Measurements from ENCODE around the gene AFMID.

DNA sequence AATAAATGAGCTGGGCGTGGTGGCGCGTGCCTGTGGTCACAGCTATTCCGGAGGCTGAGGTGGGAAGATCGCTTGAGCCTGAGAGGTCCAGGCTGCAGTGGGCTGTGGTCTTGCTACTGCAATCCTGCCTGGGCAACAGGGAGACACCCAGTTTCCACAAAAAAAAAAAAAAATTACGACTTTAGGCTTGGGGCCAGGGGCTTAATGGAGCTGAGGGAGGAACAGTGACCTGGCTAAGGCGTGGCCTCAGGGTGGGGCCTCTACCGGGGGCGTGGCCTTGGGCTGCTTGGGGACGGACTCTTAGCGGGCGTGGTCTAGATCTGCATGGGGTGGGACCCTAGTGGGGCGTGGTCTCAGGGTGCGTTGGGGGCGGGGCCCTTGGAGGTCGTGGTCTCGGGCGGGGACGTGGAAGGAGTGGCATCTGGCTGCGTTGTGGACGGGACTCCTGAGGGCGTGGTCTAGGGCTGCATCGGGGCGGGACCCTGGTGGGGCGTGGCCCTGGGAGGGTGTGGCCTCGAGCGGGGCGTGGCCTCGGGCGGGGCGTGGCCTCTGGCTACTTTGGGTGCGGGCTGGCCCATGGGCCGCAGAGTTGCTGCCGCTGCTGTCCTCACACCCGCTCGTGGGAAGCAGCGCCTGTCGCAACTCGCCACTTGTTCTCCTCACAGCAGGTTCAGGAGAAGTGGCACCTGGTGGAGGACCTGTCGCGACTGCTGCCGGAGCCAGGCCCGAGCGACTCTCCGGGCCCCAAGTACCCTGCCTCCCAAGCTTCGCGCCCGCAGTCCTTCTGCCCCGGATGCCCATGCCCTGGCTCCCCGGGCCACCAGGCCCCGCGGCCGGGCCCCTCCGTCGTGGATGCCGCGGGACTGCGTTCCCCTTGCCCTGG, 46.8 kb upstream of the AFMID start:
- TF ChIP-seq, protein P1, sequence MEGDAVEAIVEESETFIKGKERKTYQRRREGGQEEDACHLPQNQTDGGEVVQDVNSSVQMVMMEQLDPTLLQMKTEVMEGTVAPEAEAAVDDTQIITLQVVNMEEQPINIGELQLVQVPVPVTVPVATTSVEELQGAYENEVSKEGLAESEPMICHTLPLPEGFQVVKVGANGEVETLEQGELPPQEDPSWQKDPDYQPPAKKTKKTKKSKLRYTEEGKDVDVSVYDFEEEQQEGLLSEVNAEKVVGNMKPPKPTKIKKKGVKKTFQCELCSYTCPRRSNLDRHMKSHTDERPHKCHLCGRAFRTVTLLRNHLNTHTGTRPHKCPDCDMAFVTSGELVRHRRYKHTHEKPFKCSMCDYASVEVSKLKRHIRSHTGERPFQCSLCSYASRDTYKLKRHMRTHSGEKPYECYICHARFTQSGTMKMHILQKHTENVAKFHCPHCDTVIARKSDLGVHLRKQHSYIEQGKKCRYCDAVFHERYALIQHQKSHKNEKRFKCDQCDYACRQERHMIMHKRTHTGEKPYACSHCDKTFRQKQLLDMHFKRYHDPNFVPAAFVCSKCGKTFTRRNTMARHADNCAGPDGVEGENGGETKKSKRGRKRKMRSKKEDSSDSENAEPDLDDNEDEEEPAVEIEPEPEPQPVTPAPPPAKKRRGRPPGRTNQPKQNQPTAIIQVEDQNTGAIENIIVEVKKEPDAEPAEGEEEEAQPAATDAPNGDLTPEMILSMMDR (IDR thresholded peaks at IDR 0.05) = no peak
- TF ChIP-seq POLR2A (IDR thresholded peaks at IDR 0.05) (peak in 1 of 2 donors; percentile 39), POLR2AphosphoS5 (IDR thresholded peaks at IDR 0.05; ENCODE audit: insufficient read depth in 1 of 2, low read depth in 1 of 2) (peak; percentile 29 to 68)
